DMS153 treated with DMSO at 0.1 percent for 48 hours (cell line): ENCODE measurements around the gene LOXL4.

Experiments used
- DNase-seq: peaks from one replicate; lab custom pipeline; 2025; ENCODE audit not compliant: unreplicated experiment; lab: John Stamatoyannopoulos, UW

Gene LOXL4

DNA sequence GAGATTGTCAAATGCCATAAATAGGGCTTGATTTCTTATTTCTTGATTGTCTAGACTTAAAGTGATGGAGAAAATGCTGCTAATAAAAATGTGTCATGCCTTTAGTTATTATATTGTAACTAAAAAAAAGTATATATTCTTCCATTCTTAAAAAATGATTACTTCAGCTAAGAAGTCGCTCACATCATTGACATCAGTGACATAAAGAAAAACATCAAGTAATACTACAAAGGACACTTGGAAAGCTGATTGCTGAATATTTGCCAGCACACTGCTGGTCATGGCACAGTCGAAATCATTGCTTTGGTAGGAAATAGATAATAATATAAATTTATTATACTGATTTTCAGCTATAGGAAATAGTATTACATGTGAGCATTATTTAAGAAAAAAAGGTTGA lies 62.6 kb downstream of the LOXL4 start:
- no peak for DNase-seq

DNA sequence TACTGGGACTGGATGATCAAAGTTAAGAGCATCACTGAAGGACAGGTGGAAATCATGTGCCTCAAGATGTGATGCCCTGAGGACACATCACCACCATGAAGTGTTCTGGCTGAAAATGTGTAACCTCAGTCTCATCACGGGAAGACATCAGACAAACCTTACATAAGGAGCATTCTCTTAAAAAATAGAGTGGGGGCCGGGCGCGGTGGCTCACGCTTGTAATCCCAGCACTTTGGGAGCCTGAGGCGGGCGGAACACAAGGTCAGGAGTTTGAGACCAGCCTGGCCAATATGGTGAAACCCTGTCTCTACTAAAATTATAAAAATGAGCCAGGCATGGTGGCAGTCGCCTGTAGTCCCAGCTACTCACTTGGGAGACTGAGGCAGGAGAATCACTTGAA lies 65.6 kb downstream of the LOXL4 start:
- DNase-seq, result no peak

DNA sequence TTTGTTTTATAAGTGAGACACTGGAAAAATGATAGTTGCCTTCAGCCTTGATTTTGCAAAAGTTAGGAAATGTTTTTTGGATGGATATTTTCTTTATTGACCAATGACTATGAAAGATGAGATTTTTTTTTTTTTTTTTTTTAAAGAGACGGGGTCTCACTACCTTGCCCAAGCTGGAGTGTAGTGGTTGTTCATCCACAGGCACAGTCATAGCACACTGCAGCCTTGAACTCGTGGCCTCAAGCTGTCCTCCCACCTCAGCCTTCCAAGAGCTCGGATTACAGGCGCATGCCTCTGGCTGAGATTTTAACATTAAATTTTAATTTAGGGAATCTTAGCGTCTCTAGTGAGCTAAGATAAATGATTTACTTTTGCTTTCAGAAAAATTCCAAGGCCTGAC lies 66.2 kb downstream of the LOXL4 start:
- DNase-seq, result no peak
